ENCODE data around the gene FCHO2.

DNA sequence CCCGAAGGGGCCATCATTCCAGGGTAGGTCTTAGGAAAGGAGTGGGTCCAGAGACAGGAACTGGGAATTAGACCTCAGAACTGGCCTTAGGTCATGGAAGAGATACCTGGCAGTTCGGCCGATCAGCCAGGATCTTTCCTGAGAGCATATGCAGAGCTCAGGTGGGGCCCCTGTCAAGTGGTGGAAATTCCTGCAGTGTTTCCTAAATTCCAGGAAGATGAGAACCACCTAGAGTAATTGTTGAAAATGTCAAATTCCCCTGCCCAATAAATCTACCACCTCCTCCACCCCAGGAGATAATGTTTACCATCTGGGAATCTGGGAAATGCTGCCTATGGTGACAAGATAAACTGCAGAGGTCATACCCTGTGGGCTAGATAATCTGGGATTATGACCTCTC lies 179.2 kb downstream of the FCHO2 start:
- TF ChIP-seq, protein P1, sequence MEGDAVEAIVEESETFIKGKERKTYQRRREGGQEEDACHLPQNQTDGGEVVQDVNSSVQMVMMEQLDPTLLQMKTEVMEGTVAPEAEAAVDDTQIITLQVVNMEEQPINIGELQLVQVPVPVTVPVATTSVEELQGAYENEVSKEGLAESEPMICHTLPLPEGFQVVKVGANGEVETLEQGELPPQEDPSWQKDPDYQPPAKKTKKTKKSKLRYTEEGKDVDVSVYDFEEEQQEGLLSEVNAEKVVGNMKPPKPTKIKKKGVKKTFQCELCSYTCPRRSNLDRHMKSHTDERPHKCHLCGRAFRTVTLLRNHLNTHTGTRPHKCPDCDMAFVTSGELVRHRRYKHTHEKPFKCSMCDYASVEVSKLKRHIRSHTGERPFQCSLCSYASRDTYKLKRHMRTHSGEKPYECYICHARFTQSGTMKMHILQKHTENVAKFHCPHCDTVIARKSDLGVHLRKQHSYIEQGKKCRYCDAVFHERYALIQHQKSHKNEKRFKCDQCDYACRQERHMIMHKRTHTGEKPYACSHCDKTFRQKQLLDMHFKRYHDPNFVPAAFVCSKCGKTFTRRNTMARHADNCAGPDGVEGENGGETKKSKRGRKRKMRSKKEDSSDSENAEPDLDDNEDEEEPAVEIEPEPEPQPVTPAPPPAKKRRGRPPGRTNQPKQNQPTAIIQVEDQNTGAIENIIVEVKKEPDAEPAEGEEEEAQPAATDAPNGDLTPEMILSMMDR (conservative IDR thresholded peaks at IDR 0.05; ENCODE audit: low read depth, low read length), result no peak
- no peak for TF ChIP-seq EZH2 (IDR thresholded peaks at IDR 0.05; ENCODE audit: borderline replicate concordance, low read depth, low read length, poor library complexity, severe bottlenecking)

Measured in A673 (cell line).